ENCODE data around the gene SLC25A26. TPM values are rescaled to one million over a fixed set of nuclear protein-coding genes. Genes with fewer than 3 reads are reported as not detected.

The SLC25A26 gene
- total and polyA plus RNA-seq, 7 donors, result 17.8 to 42.8 (median 22.4) TPM

GRCh38 chr3:66350601-66351000 is 129.8 kb downstream of the SLC25A26 start:
- Histone ChIP-seq H3K9me3 (no peaks in the 10 kb centered on the region), H3K27me3 (no peaks in the 10 kb centered on the region), H3K4me1 (peaks cover 0 to 28% (median 14%) of the 10 kb centered on the region in 4 donors), H3K27ac (no peak overlapping the region), H3K4me3 (no peak overlapping the region), H3K36me3 (no peaks in the 10 kb centered on the region)
- intact Hi-C loops (cut with DNase I), result no loop called here
- TF ChIP-seq POLR2AphosphoS5 (IDR thresholded peaks at IDR 0.05), result no peak
- TF ChIP-seq POLR2A (IDR thresholded peaks at IDR 0.05), result no peak
- no peak for TF ChIP-seq CTCF (IDR thresholded peaks at IDR 0.05)
- TF ChIP-seq EP300 (IDR thresholded peaks at IDR 0.05), result no peak
- WGBS, 2 donors, result 92% methylated on average over 8 of the region's 8 CpGs
- DNase-seq, result no peak

GRCh38 chr3:66353039-66353438 is 132.2 kb downstream of the SLC25A26 start:
- 78 to 90% methylated on average over 3 of the region's 3 CpGs for WGBS, 2 donors
- Histone ChIP-seq H3K9me3 (no peaks in the 10 kb centered on the region), H3K27me3 (no peaks in the 10 kb centered on the region), H3K36me3 (no peaks in the 10 kb centered on the region), H3K4me3 (no peak overlapping the region), H3K27ac (peak overlapping the region in 3 of 4 donors; percentile 17 to 45 (median 33)), H3K4me1 (peaks cover 0 to 20% (median 11%) of the 10 kb centered on the region in 4 donors)
- TF ChIP-seq POLR2A (IDR thresholded peaks at IDR 0.05) (no peak), POLR2AphosphoS5 (IDR thresholded peaks at IDR 0.05) (no peak)
- intact Hi-C loops (cut with DNase I), result no loop called here
- no peak for DNase-seq

- 52 to 65% methylated on average over 6 of the region's 6 CpGs for whole genome bisulfite sequencing, 2 donors
- intact Hi-C loops (cut with DNase I), result no loop called here
- DNase-seq, result no peak
- no peak for TF ChIP-seq POLR2A (IDR thresholded peaks at IDR 0.05)
- no peak for TF ChIP-seq POLR2AphosphoS5 (IDR thresholded peaks at IDR 0.05)
- no peak for TF ChIP-seq EP300 (IDR thresholded peaks at IDR 0.05)
- no peak for TF ChIP-seq CTCF (IDR thresholded peaks at IDR 0.05)
- H3K27ac ChIP-seq, result peak overlapping the region in 3 of 4 donors; percentile 17 to 45 (median 33)
- H3K4me1 ChIP-seq, result peaks cover 0 to 20% (median 11%) of the 10 kb centered on the region in 4 donors
- H3K27me3 ChIP-seq, result no peaks in the 10 kb centered on the region
- H3K36me3 ChIP-seq, result no peaks in the 10 kb centered on the region
- H3K9me3 ChIP-seq, result no peaks in the 10 kb centered on the region
- no peak overlapping the region for H3K4me3 ChIP-seq
These were observed 132.7 kb downstream of the SLC25A26 start for GRCh38 chr3:66353530-66353929.

GRCh38 chr3:66354001-66354400 is 133.2 kb downstream of the SLC25A26 start:
- DNase-seq, result no peak
- TF ChIP-seq POLR2AphosphoS5 (IDR thresholded peaks at IDR 0.05) (no peak), CTCF (IDR thresholded peaks at IDR 0.05) (no peak)
- Histone ChIP-seq H3K27ac (peak overlapping the region in 3 of 4 donors; percentile 17 to 45 (median 33)), H3K27me3 (no peaks in the 10 kb centered on the region), H3K9me3 (no peaks in the 10 kb centered on the region), H3K4me3 (no peak overlapping the region), H3K36me3 (no peaks in the 10 kb centered on the region), H3K4me1 (peaks cover 0 to 20% (median 11%) of the 10 kb centered on the region in 4 donors)
- 63 to 71% methylated on average over 2 of the region's 2 CpGs for WGBS, 2 donors
- intact Hi-C loops (cut with DNase I), result no loop called here

- Histone ChIP-seq H3K27me3 (no peaks in the 10 kb centered on the region), H3K36me3 (no peaks in the 10 kb centered on the region), H3K4me1 (peaks cover 0 to 20% (median 11%) of the 10 kb centered on the region in 4 donors), H3K27ac (no peak overlapping the region), H3K4me3 (no peak overlapping the region), H3K9me3 (no peaks in the 10 kb centered on the region)
- no peak for TF ChIP-seq EP300 (IDR thresholded peaks at IDR 0.05)
- TF ChIP-seq POLR2A (IDR thresholded peaks at IDR 0.05), result no peak
- no peak for TF ChIP-seq POLR2AphosphoS5 (IDR thresholded peaks at IDR 0.05)
- TF ChIP-seq CTCF (IDR thresholded peaks at IDR 0.05), result no peak
- no peak for DNase-seq
- intact Hi-C loops (cut with DNase I), result no loop called here
- 79 to 89% methylated on average over 3 of the region's 3 CpGs for WGBS, 2 donors
These were observed 134.6 kb downstream of the SLC25A26 start for GRCh38 chr3:66355394-66355793.

All from sigmoid colon (tissue), 7 donors.